Colonic mucosa (tissue), 4 donors: ENCODE measurements around the gene CBX7. TPM values are rescaled to one million over a fixed set of nuclear protein-coding genes. Genes with fewer than 3 reads are reported as not detected.
A peak's percentile ranks its signal among the peaks of the same experiment; 100 is the strongest.

Experiments
- DNase-seq: peaks from one replicate; pipeline ENCODE4 v3.0.0-alpha.2; 2020
- H3K27ac ChIP-seq: fragments of 200-600 bp; one replicate; pipeline ENCODE4 v1.8.0; 2021
- H3K27me3 ChIP-seq: fragments of 200-600 bp; one replicate; pipeline ENCODE4 v1.8.0; 2021
- H3K36me3 ChIP-seq: fragments of 200-600 bp; one replicate; pipeline ENCODE4 v1.8.0; 2021
- H3K4me1 ChIP-seq: fragments of 200-600 bp; one replicate; pipeline ENCODE4 v1.8.0; 2021; ENCODE audit warnings: mild to moderate bottlenecking
- H3K4me3 ChIP-seq: fragments of 200-600 bp; one replicate; pipeline ENCODE4 v1.8.0; 2021
- H3K9ac ChIP-seq, 2 donors: one replicate each; pipeline ENCODE4 v1.7.0; 2013; ENCODE audit warnings: control low read depth in 2 of 2, low read depth in 2 of 2, low read length in 2 of 2
- H3K9me3 ChIP-seq: fragments of 200-600 bp; one replicate; pipeline ENCODE4 v1.8.0; 2021
- intact Hi-C: fragments of 100-400 bp; cut with DNase I; formaldehyde crosslinking; loops from one replicate; pipeline ENCODE4 v1.14.1; 2022
- total RNA-seq, 2 donors: library from RNA; stranded (reverse); fragmentation: NEBNext Ultra II Directional in 1 of 2; extraction: Animal tissue kit (Norgen Biotek cat#: 25700) in 1 of 2; gene quantifications; one replicate each; pipeline ENCODE4 v1.2.1, GENCODE V29; 2021
- TF ChIP-seq, protein P1 (sequence below): fragments of 200-600 bp; IDR thresholded peaks from one replicate; pipeline ENCODE4 v1.8.0; 2022; ENCODE audit warnings: antibody characterized with exemption, mild to moderate bottlenecking
- donor health status: healthy.
- donor health status: DM: no; HTN: no; CAD: no.
- donor health status: DM: no; HTN: no; CAD: no.

Gene CBX7
- total RNA-seq, 2 donors from 2014 or later, result 15.0 to 21.1 TPM

- H3K9ac ChIP-seq, result no peak overlapping the region
- H3K4me3 ChIP-seq, result no peak overlapping the region
- no peaks in the 10 kb centered on the region for H3K9me3 ChIP-seq
- DNase-seq, result no peak
- TF ChIP-seq, protein P1, sequence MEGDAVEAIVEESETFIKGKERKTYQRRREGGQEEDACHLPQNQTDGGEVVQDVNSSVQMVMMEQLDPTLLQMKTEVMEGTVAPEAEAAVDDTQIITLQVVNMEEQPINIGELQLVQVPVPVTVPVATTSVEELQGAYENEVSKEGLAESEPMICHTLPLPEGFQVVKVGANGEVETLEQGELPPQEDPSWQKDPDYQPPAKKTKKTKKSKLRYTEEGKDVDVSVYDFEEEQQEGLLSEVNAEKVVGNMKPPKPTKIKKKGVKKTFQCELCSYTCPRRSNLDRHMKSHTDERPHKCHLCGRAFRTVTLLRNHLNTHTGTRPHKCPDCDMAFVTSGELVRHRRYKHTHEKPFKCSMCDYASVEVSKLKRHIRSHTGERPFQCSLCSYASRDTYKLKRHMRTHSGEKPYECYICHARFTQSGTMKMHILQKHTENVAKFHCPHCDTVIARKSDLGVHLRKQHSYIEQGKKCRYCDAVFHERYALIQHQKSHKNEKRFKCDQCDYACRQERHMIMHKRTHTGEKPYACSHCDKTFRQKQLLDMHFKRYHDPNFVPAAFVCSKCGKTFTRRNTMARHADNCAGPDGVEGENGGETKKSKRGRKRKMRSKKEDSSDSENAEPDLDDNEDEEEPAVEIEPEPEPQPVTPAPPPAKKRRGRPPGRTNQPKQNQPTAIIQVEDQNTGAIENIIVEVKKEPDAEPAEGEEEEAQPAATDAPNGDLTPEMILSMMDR, result no peak
- H3K4me1 ChIP-seq, result no peaks in the 10 kb centered on the region
- H3K27ac ChIP-seq, result no peak overlapping the region
- no peaks in the 10 kb centered on the region for H3K27me3 ChIP-seq
- intact Hi-C loops, result loop anchor here (5.0 kb wide), 1 partner anchor 117 kb away; no protein-coding TSS in a partner anchor
- H3K36me3 ChIP-seq, result no peaks in the 10 kb centered on the region
These were observed 28.5 kb downstream of the CBX7 start for GRCh38 chr22:39123751-39124581.

DNA sequence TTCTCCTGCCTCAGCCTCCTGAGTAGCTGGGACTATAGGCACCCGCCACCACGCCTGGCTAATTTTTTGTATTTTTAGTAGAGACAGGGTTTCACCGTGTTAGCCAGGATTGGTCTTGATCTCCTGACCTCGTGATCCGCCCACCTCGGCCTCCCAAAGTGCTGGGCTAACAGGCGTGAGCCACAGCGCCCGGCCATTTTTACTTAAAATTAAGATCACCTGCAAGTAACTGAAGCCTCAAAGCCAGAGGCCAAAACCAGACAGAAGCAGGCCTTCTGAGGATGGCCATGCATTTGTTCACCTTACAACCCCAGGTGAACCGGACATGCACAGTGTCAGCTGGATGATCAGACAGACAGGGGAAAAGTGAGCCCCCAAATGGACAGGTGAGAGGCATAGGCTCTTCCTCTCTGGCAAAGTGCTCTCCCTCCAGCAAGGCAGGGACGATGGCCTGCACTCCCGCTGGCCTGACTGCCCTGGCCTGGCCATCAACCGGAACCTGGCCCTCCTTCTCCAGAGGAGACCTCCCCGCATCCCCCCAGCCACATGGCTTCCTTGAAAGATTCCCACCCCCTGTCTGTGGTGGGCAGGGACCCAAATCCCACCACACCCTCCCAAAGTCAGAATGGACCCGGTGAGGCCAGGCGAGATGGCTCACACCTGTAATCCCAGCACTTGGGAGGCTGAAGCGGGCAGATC is 29.6 kb downstream of the CBX7 start:
- intact Hi-C loops, result loop anchor here (5.0 kb wide), 1 partner anchor 116 kb away; no protein-coding TSS in a partner anchor
- TF ChIP-seq, protein P1, result no peak
- no peaks in the 10 kb centered on the region for H3K4me1 ChIP-seq

GRCh38 chr22:39120983-39121382 is 31.5 kb downstream of the CBX7 start:
- Histone ChIP-seq H3K4me3 (no peak overlapping the region), H3K9ac (no peak overlapping the region), H3K27me3 (no peaks in the 10 kb centered on the region), H3K36me3 (no peaks in the 10 kb centered on the region), H3K4me1 (no peaks in the 10 kb centered on the region), H3K27ac (no peak overlapping the region), H3K9me3 (no peaks in the 10 kb centered on the region)
- TF ChIP-seq, protein P1, result no peak
- no peak for DNase-seq
- intact Hi-C loops, result loop anchor here (5.0 kb wide), 1 partner anchor 114 kb away; no protein-coding TSS in a partner anchor

More for the DNA sequence above, 29.6 kb downstream of the CBX7 start:
- Histone ChIP-seq H3K27me3 (no peaks in the 10 kb centered on the region), H3K36me3 (no peaks in the 10 kb centered on the region), H3K9ac (no peak overlapping the region), H3K4me3 (no peak overlapping the region), H3K27ac (no peak overlapping the region), H3K9me3 (no peaks in the 10 kb centered on the region)
- no peak for DNase-seq

GRCh38 chr22:39117585-39118191 is 34.8 kb downstream of the CBX7 start:
- no peaks in the 10 kb centered on the region for H3K27me3 ChIP-seq
- TF ChIP-seq, protein P1, result peak; percentile 43
- H3K4me3 ChIP-seq, result no peak overlapping the region
- no peaks in the 10 kb centered on the region for H3K4me1 ChIP-seq
- no peaks in the 10 kb centered on the region for H3K36me3 ChIP-seq
- intact Hi-C loops, result loop anchor here (2.0 to 10.0 kb wide), 2 partner anchors 253 to 353 kb away; no protein-coding TSS in a partner anchor
- no peaks in the 10 kb centered on the region for H3K9me3 ChIP-seq
- H3K9ac ChIP-seq, result no peak overlapping the region
- peak; percentile 70 for DNase-seq
- no peak overlapping the region for H3K27ac ChIP-seq

- H3K36me3 ChIP-seq, result no peaks in the 10 kb centered on the region
- no peak overlapping the region for H3K4me3 ChIP-seq
- H3K27me3 ChIP-seq, result no peaks in the 10 kb centered on the region
- H3K9me3 ChIP-seq, result no peaks in the 10 kb centered on the region
- H3K4me1 ChIP-seq, result no peaks in the 10 kb centered on the region
- TF ChIP-seq, protein P1, result no peak
- intact Hi-C loops, result loop anchor here (10.0 kb wide), 1 partner anchor 351 kb away; no protein-coding TSS in a partner anchor
- no peak overlapping the region for H3K9ac ChIP-seq
- DNase-seq, result no peak
- no peak overlapping the region for H3K27ac ChIP-seq
These were observed 36.4 kb downstream of the CBX7 start for GRCh38 chr22:39115977-39116621.
